Hepatic stellate cell (primary cell): ENCODE data around the gene RBM8A.

Source experiments
- DNase-seq: peaks from one replicate; pipeline ENCODE4 v3.0.0; 2011; ENCODE audit warnings: low spot score

Gene RBM8A

DNA sequence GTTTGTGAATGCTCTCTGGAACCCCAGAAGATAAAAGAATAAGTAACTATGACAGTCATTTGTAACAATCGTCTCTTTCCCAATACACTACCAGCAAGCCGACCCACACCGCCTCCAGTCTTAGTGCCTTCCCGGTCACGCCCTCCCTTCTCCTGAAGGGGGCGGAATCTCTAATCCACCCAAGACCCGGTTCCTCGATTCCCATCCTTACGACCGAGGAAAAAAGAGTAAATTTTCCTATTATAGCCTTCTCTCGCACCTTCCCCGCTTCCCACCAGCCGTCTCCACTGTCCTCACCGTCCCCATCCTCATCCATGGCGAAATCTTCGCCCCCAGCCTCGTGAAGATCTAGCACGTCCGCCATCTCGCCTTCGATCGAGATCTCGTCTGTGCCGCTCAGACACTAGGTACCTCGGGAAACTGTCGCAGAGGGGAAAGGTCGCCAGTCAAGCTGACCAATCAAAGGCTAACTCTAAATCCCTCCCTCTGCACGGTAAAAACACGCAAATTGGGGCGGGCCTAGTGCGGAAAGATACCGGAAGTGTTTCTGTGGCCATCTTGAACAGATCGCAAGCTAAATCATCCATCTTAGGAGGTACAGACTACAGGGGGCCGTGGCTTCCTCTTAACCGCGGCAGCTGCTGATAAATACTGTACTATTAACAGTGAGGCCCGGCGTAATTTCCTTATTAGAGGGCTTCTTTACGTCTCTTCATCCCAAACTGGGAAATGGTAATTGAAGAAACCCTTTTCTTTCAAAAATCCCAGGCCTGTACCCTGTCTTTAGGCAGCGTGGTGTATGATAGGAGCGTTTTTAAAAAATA is at the start of gene RBM8A:
TSS of gene RBM8A (minus strand) at position 422 of the 824 bp plus-strand sequence. CDS start at position 364, 58 bp downstream.
- DNase-seq, result peak; percentile 88

DNA sequence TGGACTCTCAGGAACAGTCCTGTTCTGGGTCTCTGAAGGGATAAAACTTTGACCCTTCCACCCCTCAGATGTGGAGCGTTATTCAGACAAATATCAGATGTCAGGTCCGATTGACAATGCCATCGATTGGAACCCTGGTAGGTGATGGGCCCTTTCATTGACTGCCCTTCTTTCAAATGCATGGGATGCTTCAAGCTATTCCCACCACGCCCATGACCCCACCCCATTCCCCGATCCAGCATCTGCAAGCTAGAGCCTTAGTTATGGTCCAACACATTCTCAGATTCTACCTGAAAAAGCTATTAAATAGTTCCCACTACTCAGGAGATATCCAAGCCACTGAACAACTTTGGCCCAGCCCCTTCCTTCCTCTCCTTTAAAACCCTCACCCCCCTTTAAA is 49.7 kb upstream of the RBM8A start:
- no peak for DNase-seq

DNA sequence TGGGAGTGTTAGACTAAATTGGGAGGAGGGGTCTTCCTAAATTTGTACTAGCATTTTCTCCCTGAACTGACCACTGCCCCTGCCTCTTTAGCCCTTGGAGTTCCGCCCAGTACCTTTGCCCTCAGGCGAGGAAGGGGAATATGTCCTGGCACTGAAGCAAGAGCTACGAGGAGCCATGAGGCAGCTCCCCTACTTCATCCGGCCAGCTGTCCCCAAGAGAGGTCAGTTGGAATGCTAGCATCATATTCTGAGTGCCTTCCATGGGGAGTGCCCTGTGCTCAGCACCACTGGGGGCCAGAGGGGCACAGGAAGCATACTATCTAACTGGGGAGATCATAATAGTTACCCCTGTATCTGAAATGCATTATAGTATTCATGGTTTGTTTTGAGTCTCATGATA is 47.9 kb upstream of the RBM8A start:
- DNase-seq, result no peak

- DNase-seq, result no peak
These were observed 47.4 kb upstream of the RBM8A start for GRCh38 chr1:145974721-145975120.

GRCh38 chr1:145972580-145972979 is 45.3 kb upstream of the RBM8A start:
- DNase-seq, result no peak

DNA sequence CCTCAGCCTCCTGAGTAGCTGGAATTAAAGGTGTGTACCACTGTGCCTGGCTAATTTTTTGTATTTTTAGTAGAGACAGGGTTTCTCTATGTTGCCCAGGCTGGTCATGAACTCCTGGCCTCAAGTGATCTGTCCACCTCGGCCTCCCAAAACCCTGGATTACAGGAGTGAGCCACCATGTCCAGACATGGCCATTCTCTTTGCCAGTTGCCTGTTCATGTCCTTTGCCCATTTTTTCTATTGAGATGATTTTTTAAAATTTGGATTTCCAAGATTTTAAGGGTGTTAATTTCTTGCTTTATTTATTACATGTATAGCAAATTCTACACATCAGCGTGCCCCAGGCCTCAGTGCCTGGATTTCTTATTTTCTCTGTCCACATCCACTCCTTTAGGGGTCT is 40.0 kb upstream of the RBM8A start:
- no peak for DNase-seq

DNA sequence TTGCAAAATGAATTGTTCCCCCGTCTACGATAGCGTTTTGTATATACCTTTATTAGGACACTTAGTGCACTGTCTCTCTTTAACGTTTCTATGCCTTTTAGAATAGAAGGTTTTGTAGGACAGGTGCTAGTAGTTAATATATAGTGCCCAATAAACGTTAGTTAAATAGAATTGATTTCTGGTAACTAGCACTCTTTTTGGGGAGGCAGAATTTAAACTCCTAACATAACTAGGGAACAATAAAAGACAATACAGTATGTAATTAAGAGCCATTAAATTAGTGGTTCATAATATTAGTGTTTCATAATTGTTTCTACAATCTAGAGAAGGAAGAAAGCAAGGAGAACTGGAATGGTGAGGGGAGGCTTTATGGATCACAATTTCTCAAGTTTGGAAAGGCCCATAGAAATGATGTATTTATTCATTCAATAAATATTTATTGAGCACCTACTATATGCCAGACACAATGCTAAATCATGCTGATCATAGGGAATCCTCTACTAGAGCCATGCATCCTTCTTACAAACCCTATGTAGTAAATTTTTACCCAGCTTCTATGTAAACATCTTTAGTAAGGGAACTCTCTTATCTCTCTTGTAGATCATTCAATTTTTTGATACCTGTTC is 37.9 kb upstream of the RBM8A start:
- DNase-seq, result no peak

DNA sequence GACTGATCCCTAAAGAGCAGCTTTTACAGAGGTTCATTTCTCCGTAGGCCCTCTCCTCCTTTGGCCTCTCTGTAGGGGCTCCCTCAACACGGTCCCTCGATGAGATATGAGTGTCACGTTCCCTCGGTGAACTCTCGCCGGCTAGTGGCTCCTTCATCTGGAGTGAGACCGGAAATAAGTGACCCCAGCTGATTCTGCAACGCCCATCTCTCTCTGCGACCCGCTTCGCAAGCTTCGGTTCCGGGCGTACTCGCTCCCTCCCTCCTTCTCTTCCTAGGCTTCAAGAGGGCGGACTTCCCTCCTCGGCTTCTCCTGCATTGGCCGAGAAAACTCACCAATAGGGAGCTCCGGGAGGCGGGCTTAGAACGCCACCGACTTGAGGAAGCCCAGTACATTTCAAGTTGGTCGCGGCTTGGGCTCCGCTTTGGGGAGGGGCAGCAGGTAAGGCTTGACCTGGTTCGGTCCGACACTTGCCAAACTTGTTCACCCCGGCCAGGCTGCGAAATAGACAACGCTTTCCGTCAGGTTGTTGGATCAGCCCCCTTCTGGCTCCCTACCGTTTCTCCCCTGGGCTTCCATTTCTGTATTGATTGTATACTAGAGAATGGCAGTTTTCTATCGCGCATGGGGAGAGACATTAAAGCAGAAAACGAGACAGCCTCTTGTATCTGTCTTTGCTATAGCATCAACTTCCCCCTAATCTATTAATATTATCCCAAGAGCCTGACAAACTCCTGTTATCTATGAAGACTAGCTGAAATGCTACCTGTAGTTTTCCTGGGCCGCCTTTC is 37.2 kb upstream of the RBM8A start, which contains the start of the genes ANKRD34A and POLR3GL:
TSS of gene ANKRD34A (minus strand) at position 248 of the 791 bp plus-strand sequence. CDS start 2,816 bp downstream, outside the sequence.
TSS of gene POLR3GL (plus strand) at position 363 of the 791 bp plus-strand sequence. CDS start 10,176 bp downstream, outside the sequence.
- DNase-seq, result peak; percentile 94

DNA sequence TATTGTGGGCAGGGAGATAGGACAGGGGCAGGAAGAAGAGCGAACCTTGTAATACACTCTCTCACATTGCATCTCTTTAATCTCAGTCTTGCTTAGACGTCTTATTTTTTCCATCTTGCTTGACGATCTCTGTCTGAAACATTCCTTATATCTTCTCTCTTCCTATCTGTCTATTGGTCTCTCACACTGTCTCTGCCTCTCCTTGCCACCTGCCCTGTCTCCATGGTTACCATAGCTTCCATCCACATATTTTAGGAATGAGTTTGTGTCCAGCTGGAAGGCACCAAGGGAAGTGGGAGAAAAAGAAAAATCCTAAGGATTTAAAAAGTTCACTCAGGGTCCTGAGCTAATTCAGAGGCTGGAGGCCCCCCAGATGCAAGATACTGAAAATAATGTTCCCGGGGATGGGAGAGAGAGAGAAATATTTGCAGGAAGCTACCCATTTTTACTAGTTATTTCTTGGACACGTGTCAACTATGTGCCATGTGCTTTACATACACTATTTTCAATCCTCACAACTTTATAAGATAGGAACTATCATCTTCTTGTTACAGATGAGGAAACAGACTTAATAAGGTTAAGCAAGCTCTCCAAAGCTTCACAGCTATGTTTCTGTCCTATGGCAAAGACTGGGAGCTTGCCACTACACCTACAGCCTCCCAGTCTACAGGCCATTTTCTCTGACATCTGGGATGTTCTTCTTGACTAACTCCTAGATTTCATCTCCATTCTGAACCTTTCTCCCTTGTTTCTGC is 36.2 kb upstream of the RBM8A start:
- peak; percentile 77 for DNase-seq

DNA sequence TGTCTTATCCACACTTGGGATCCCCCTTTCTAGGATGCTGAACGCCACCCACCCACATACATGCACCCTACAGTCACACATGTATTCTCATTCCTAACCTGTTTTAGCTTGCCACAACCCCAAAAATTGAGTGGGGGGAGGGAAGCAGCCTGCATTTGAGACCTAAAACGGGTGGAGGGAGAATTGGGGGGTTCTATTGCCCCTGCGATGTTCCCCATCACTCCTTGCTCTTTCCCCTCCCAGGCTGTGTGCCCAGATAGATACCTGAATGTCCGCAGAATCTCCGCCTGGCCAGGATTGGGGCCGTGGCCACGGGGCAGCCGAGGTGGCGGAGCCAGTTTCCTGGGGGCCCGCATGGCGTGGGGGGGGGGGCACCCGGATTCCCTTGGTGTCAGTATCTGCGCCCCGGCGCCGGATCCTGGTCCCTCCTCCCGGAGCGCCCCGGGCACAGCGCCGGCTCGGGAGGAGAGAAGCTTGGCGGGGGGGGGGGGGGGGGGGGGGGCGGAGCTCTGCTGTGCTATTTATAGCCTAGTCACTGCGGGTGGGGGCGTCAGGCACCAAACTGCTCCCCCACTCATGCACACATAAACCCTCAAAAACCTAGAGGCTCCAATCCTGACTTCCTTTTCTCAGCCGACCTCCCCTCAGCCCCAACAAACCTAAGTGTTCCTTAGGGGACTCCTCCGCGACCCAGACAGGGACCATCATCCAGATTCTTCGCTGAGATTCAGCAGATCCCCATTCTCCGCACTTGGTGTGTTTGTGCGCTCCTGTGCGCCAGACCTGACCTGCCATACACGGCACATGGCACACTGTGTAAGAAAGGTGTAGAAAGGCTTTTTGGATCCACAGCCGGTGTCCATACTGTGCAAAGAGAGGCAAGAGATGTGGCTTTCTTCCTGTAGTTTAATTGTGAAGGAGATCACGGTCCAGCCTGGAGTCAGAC is 35.1 kb upstream of the RBM8A start:
- DNase-seq, result peak; percentile 74

DNA sequence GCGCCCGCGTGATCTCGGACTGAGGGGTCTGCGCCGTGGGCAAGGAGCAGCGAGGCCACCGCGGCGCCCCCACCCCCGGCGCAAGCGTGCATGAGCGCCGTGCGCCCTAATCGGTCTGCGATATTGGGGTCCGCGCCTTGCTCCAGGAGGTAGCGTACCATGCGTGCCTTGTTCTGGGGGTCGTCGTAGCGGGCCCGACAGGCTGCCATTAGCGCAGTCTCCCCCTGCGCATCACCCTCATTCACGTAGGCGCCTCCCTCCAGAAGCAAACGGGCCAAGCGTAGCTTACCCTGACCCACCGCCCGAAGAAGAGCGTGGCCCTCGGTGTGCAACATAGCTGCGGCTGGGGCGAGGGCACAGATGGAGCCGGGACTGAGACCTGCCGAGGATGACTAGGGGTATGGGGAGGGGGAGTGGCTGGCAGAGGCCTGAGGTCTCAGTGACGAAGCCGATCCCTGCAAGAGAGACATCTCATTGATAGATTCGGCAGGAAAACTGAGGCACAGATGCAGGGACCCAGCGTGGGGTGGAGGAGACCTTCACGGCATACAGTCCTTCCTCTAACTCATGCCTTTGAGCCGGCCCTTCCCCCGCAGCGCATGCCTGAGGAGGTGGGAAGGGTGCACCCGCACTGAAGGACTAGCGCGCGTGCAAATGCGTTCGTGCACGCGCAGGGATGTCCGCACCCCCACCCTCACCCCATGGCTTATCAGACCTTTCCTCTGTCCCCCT is 34.3 kb upstream of the RBM8A start:
- peak; percentile 60 for DNase-seq

DNA sequence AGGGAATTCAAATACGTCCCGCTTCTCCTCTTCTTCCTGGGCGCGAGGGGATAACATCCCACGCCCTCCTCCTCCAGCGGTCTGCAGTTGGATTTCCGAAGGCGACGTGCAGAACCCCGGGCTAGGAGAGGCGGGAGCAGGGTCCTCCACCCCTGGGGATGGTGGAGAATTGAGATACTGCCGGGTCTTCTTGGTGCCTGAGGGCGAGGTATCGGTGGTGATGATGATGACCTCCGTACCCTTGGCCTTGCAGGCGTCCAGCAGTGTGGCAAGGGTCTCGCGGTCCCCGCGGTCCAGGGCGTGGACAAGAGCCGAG is 33.8 kb upstream of the RBM8A start:
- no peak for DNase-seq

DNA sequence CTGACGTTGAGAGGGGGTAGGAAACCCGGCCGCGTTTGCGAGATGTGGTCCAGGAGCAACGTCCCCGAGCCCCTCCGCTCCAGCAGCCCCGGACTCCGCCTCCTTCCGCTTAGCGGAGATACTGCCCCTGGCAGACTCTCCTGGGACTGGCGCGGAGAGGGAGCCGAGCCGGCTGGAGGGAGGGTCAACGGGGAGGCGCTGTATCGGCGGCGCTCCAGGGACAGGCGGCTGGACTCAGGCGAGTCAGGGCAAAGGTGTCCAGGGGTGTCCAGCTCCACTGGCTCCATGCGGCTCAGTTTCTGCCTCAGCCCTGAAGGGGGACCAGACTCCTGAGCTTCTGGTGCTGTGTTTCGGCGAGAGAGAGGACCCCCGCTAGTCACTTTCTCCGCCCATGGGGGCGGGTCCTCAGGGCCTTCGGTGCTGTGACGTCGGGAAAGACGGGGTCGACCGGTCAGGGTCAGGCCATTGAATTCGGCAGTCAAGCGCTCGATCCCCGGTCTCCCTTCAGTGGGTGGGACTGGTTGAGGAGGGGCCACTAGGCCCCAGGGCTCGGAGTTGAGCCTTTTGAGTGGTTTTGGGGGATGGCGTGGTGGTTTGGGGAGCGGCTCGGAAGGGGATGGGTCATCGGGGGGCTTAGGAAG is 33.3 kb upstream of the RBM8A start:
- peak; percentile 86 for DNase-seq

DNA sequence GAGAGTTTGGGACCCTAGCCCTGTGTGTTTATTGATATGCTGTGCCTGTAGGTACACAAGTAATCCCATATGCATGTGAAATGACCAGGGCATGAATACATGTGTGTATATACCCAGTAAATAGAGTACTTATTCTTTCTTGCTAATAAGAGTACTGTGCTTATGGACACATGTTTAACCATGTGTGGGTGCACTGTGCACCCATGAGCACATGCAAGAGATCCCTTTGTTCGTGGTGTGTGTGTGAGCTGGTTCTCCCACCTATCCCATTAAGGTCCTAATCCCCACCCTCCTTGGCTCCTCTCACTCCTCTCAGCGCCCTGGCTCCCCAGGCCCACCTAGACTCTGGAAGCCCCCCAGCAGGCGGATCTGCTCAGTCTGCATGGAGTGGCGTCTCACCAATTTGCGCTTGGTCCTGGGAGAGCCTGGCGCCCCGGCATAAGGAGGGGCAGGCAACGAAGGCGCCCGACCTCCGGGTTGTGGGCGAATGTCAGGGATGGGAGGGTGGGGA is 32.7 kb upstream of the RBM8A start:
- no peak for DNase-seq

DNA sequence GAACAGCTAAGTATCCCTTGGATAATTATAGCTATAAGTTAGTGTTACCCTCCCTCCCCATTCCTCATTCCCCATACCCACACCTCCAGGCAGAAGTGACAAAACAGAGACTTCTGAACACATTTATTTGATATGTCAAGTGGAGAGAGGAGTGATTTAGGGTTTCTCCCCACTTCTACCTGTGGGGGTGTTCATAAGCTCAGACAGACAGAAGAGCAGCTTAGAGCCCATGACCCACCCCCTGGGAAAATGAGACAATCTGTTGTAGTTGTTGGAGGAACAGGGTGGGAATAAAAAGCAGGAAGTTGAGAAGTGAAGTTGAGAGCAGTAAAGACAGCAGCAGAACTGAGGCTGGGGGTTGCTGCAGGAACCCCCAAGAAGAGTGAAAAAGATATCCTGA is 32.0 kb upstream of the RBM8A start:
- DNase-seq, result no peak

DNA sequence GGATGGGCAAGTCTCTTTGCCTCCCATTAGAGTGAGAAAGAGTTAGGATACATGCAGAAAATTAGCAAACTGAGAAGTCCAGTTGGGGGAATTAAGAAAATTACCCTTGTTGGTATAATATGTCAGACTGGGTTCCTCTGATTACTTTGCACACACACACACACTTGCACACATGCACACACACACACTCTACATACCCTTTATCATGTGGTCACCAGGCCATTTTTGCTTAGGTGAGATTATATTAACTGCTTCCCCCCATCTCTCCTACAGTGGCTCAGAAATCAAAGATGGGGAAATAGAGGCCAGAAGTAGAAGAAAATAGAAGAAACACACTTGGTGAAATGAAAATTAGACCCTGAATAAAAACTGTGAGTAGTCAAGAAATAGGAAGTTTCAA is 31.4 kb upstream of the RBM8A start:
- no peak for DNase-seq

- DNase-seq, result peak; percentile 98
These were observed 30.4 kb upstream of the RBM8A start, which contains the start of gene LIX1L for GRCh38 chr1:145957443-145958319. TSS of gene LIX1L (minus strand) at chr1:145958017. CDS start at chr1:145957927, 90 bp downstream.

GRCh38 chr1:145956781-145957442 is 29.6 kb upstream of the RBM8A start:
- no peak for DNase-seq
